Epithelial cell of proximal tubule (primary cell): Measurements from ENCODE around the gene MTMR12. TPM values are rescaled to one million over a fixed set of nuclear protein-coding genes. Genes with fewer than 3 reads are reported as not detected.

Experiments used
- DNase-seq: peaks from one replicate; pipeline ENCODE4 v3.0.0-alpha.2; 2011; ENCODE audit warnings: low read depth
- H3K4me3 ChIP-seq: 2 replicates; pipeline ENCODE4 v1.5.1; 2011; ENCODE audit warnings: low read depth, mild to moderate bottlenecking, low read length
- CTCF ChIP-seq: conservative IDR thresholded peaks from 2 replicates; pipeline ENCODE4 v1.5.1; 2012; ENCODE audit warnings: low read depth, mild to moderate bottlenecking, low read length
- total RNA-seq: library from RNA; depleted of rRNA; stranded (reverse); fragments of >200 nt; gene quantifications from 2 replicates; pipeline ENCODE4 v1.2.3, GENCODE V29; 2015

MTMR12 gene
- total RNA-seq, 1 donor from 2014 or later = 19.1 TPM

- TF ChIP-seq CTCF = no peak
- DNase-seq = no peak
- H3K4me3 ChIP-seq = no peak overlapping the region
Observed at GRCh38 chr5:32259033-32259432, 53.7 kb downstream of the MTMR12 start.

- no peak overlapping the region for H3K4me3 ChIP-seq
- no peak for TF ChIP-seq CTCF
- no peak for DNase-seq
Observed at GRCh38 chr5:32258424-32258823, 54.3 kb downstream of the MTMR12 start.

- DNase-seq = no peak
- no peak for TF ChIP-seq CTCF
- H3K4me3 ChIP-seq = no peak overlapping the region
Observed at GRCh38 chr5:32255540-32255900, 57.2 kb downstream of the MTMR12 start.

GRCh38 chr5:32254881-32255539 is 57.7 kb downstream of the MTMR12 start:
- TF ChIP-seq CTCF = no peak
- H3K4me3 ChIP-seq = no peak overlapping the region
- DNase-seq = no peak

- no peak overlapping the region for H3K4me3 ChIP-seq
- no peak for TF ChIP-seq CTCF
- no peak for DNase-seq
Observed at GRCh38 chr5:32251871-32252458, 60.8 kb downstream of the MTMR12 start.

GRCh38 chr5:32249668-32250067 is 63.1 kb downstream of the MTMR12 start:
- no peak for DNase-seq
- no peak for TF ChIP-seq CTCF
- H3K4me3 ChIP-seq = no peak overlapping the region

- TF ChIP-seq CTCF = no peak
- DNase-seq = no peak
- no peak overlapping the region for H3K4me3 ChIP-seq
Observed at GRCh38 chr5:32245742-32246141, 67.0 kb downstream of the MTMR12 start.
